IMR-90 (cell line): ENCODE data around the gene MED26. TPM values are rescaled to one million over a fixed set of nuclear protein-coding genes. Genes with fewer than 3 reads are reported as not detected.

Experiments
- ATAC-seq: fragments of 200-7000 bp; cut with Tn5 transposase; 2 replicates; pipeline ENCODE4 v1.9.1; 2020; ENCODE audit warnings: low read depth, mild to moderate bottlenecking, moderate library complexity
- BruUV-seq: library from RNA; stranded (reverse); fragments of 400-500 nt; replicated peaks from 2 replicates; lab custom pipeline; 2021; lab: Mats Ljungman, UMichigan
- CTCF ChIA-PET: fragments of 300-600 bp; formaldehyde crosslinking; extraction: SDS; loops from one replicate; lab custom pipeline; 2021; ENCODE audit warnings: antibody characterized with exemption; lab: Yijun Ruan, JAX
- POLR2A ChIA-PET: fragments of 300-600 bp; sonication (Branson Sonifier 250); formaldehyde crosslinking; loops from one replicate; lab custom pipeline; 2022; ENCODE audit warnings: antibody characterized with exemption; ENCODE audit not compliant: unreplicated experiment; lab: Charles Lee
- DNase-seq: peaks from one replicate; pipeline ENCODE4 v3.0.0; 2013
- H2AFZ ChIP-seq: replicated peaks from 2 replicates; pipeline ENCODE3; 2013; ENCODE audit warnings: low read length, mild to moderate bottlenecking; ENCODE audit not compliant: poor library complexity
- H2AK5ac ChIP-seq: 2 replicates; pipeline ENCODE4 v1.6.1; 2013; ENCODE audit warnings: low read depth, low read length, inconsistent platforms
- H2AK9ac ChIP-seq: replicated peaks from 2 replicates; pipeline ENCODE3; 2013; ENCODE audit warnings: mild to moderate bottlenecking, low read depth, low read length, moderate library complexity; ENCODE audit not compliant: poor library complexity
- H2BK120ac ChIP-seq: 2 replicates; pipeline ENCODE4 v1.6.1; 2013; ENCODE audit warnings: low read depth, low read length, inconsistent platforms
- H2BK15ac ChIP-seq: 3 replicates; pipeline ENCODE4 v1.6.1; 2013; ENCODE audit warnings: low read depth, low read length, inconsistent platforms
- H2BK20ac ChIP-seq: 2 replicates; pipeline ENCODE4 v1.6.1; 2013; ENCODE audit warnings: low read depth, mild to moderate bottlenecking, inconsistent platforms, low read length, moderate library complexity
- H2BK5ac ChIP-seq: 2 replicates; pipeline ENCODE4 v1.6.1; 2013; ENCODE audit warnings: mild to moderate bottlenecking, low read depth, low read length, inconsistent platforms; ENCODE audit not compliant: poor library complexity, severe bottlenecking
- H3K14ac ChIP-seq: replicated peaks from 2 replicates; pipeline ENCODE4 v1.6.1; 2013; ENCODE audit warnings: low read depth, low read length, inconsistent platforms
- H3K18ac ChIP-seq: 2 replicates; pipeline ENCODE4 v1.6.1; 2013; ENCODE audit warnings: low read depth, low read length, control low read depth
- H3K23ac ChIP-seq: 2 replicates; pipeline ENCODE4 v1.6.1; 2013; ENCODE audit warnings: low read depth, low read length, inconsistent platforms
- H3K27ac ChIP-seq: 2 replicates; pipeline ENCODE4 v1.5.1; 2013; ENCODE audit warnings: mild to moderate bottlenecking, control low read depth, low read length; ENCODE audit not compliant: insufficient read depth
- H3K27me3 ChIP-seq: 2 replicates; pipeline ENCODE4 v1.6.1; 2013; ENCODE audit warnings: low read length; ENCODE audit not compliant: control insufficient read depth, insufficient read depth
- H3K36me3 ChIP-seq: 2 replicates; pipeline ENCODE4 v1.6.1; 2013; ENCODE audit warnings: low read length, mixed read lengths; ENCODE audit not compliant: control insufficient read depth, insufficient read depth
- H3K4ac ChIP-seq: 2 replicates; pipeline ENCODE4 v1.6.1; 2013; ENCODE audit warnings: low read depth, low read length, inconsistent platforms
- H3K4me1 ChIP-seq: 2 replicates; pipeline ENCODE4 v1.6.1; 2013; ENCODE audit warnings: low read length, mixed read lengths; ENCODE audit not compliant: control insufficient read depth, insufficient read depth
- H3K4me2 ChIP-seq: 2 replicates; pipeline ENCODE4 v1.6.1; 2013; ENCODE audit warnings: low read depth, mild to moderate bottlenecking, control low read depth, low read length, moderate library complexity
- H3K4me3 ChIP-seq: 2 replicates; pipeline ENCODE4 v1.5.1; 2013; ENCODE audit warnings: low read depth, mild to moderate bottlenecking, control low read depth, low read length, moderate library complexity; ENCODE audit not compliant: insufficient read depth
- H3K56ac ChIP-seq: 2 replicates; pipeline ENCODE4 v1.6.1; 2013; ENCODE audit warnings: low read length, inconsistent platforms; ENCODE audit not compliant: insufficient read depth; ENCODE audit errors: extremely low read depth
- H3K79me1 ChIP-seq, 2 experiments: 2 replicates each; pipeline ENCODE4 v1.6.1; 2013; ENCODE audit warnings: low read length in 2 of 2, inconsistent platforms in 1 of 2, low read depth in 1 of 2
- H3K9ac ChIP-seq: 2 replicates; pipeline ENCODE4 v1.6.1; 2013; ENCODE audit warnings: low read depth, low read length, control low read depth
- H3K9me1 ChIP-seq: 2 replicates; pipeline ENCODE4 v1.6.1; 2013; ENCODE audit warnings: low read length, inconsistent platforms; ENCODE audit not compliant: insufficient read depth
- H3K9me3 ChIP-seq: 2 replicates; pipeline ENCODE4 v1.6.1; 2013; ENCODE audit warnings: low read length; ENCODE audit not compliant: control insufficient read depth, insufficient read depth
- H4K20me1 ChIP-seq: 2 replicates; pipeline ENCODE4 v1.6.1; 2013; ENCODE audit warnings: low read length, inconsistent platforms; ENCODE audit not compliant: insufficient read depth
- H4K5ac ChIP-seq: 2 replicates; pipeline ENCODE4 v1.6.1; 2013; ENCODE audit warnings: mild to moderate bottlenecking, low read depth, low read length, control low read depth
- H4K8ac ChIP-seq, 2 experiments: 2 replicates each; pipeline ENCODE4 v1.6.1; 2013; ENCODE audit warnings: low read depth in 2 of 2, low read length in 2 of 2, control low read depth in 1 of 2, inconsistent platforms in 1 of 2
- H4K91ac ChIP-seq: 2 replicates; pipeline ENCODE4 v1.6.1; 2013; ENCODE audit warnings: low read depth, low read length, inconsistent platforms; ENCODE audit not compliant: insufficient read depth
- BHLHE40 ChIP-seq: fragments of 150-350 bp; IDR thresholded peaks from 2 replicates; pipeline ENCODE4 v1.6.1; 2016; ENCODE audit warnings: mild to moderate bottlenecking, low read depth, low read length
- CEBPB ChIP-seq: IDR thresholded peaks from 2 replicates; pipeline ENCODE4 v1.6.1; 2012; ENCODE audit warnings: low read depth, low read length, improper control_type of control experiment
- CHD1 ChIP-seq: IDR thresholded peaks from 2 replicates; pipeline ENCODE4 v1.6.1; 2012; ENCODE audit warnings: low read depth, low read length, improper control_type of control experiment
- FOS ChIP-seq: fragments of 150-350 bp; IDR thresholded peaks from 2 replicates; pipeline ENCODE4 v1.6.1; 2016; ENCODE audit warnings: low read depth, low read length
- MAFK ChIP-seq: IDR thresholded peaks from 2 replicates; pipeline ENCODE4 v1.6.1; 2012; ENCODE audit warnings: low read depth, low read length, improper control_type of control experiment
- MAZ ChIP-seq: IDR thresholded peaks from 2 replicates; pipeline ENCODE4 v1.6.1; 2012; ENCODE audit warnings: low read depth, mild to moderate bottlenecking, low read length, improper control_type of control experiment, moderate library complexity, borderline replicate concordance
- MXI1 ChIP-seq: IDR thresholded peaks from 2 replicates; pipeline ENCODE4 v1.6.1; 2012; ENCODE audit warnings: low read depth, mild to moderate bottlenecking, low read length, moderate library complexity, borderline replicate concordance
- NFE2L2 ChIP-seq: fragments of 150-350 bp; IDR thresholded peaks from 2 replicates; pipeline ENCODE4 v1.6.1; 2016; ENCODE audit warnings: low read depth, mild to moderate bottlenecking, low read length
- POLR2A ChIP-seq: IDR thresholded peaks from 2 replicates; pipeline ENCODE4 v1.6.1; 2012; ENCODE audit warnings: mild to moderate bottlenecking, low read depth, low read length
- RAD21 ChIP-seq: IDR thresholded peaks from 2 replicates; pipeline ENCODE4 v1.6.1; 2012; ENCODE audit warnings: low read length, improper control_type of control experiment
- RCOR1 ChIP-seq: IDR thresholded peaks from 2 replicates; pipeline ENCODE4 v1.6.1; 2012; ENCODE audit warnings: mild to moderate bottlenecking, low read length, improper control_type of control experiment; ENCODE audit not compliant: insufficient replicate concordance
- RFX5 ChIP-seq: IDR thresholded peaks from 2 replicates; pipeline ENCODE4 v1.8.0; 2012; ENCODE audit warnings: low read depth, mild to moderate bottlenecking, low read length, moderate library complexity
- SMC3 ChIP-seq: fragments of 150-350 bp; IDR thresholded peaks from 2 replicates; pipeline ENCODE4 v1.6.1; 2016; ENCODE audit warnings: low read depth, mild to moderate bottlenecking, antibody characterized with exemption, low read length, moderate library complexity
- WGBS, 2 experiments: methylation state at CpG; one replicate each; pipeline versions ENCODE4 v1.1.5 to v1.1.7; 2013; ENCODE audit warnings: missing lambda C conversion rate in 2 of 2; ENCODE audit not compliant: insufficient read length in 1 of 2; ENCODE audit errors: extremely low coverage in 2 of 2; 5-methylcytosine and 5-hydroxymethylcytosine counted together
- dilution Hi-C: fragments of 300-500 bp; cut with HindIII; formaldehyde crosslinking; loops from one replicate; pipeline ENCODE4 v1.14.3; 2018; ENCODE audit warnings: low sequenced_read_pairs; ENCODE audit not compliant: unreplicated experiment
- in situ Hi-C: fragments of 300-500 bp; cut with MboI; formaldehyde crosslinking; loops from 3 replicates; pipeline ENCODE4 v1.14.3; 2019; ENCODE audit warnings: low sequenced_read_pairs, inconsistent platforms, mixed read lengths
- intact Hi-C: fragments of 100-400 bp; cut with micrococcal nuclease; formaldehyde crosslinking; loops from 2 replicates; pipeline ENCODE4 v1.10.0; 2022
- polyA plus RNA-seq, 3 experiments: library from polyadenylated mRNA; depleted of rRNA; stranded (reverse); fragments of >200 nt; gene quantifications; 2 replicates each; pipeline ENCODE4 v1.2.3, GENCODE V29; 2012; ENCODE audit warnings: low replicate concordance in 1 of 3
- total RNA-seq: library from RNA; depleted of rRNA; stranded (reverse); fragments of >200 nt; gene quantifications from 2 replicates; pipeline ENCODE4 v1.2.3, GENCODE V29; 2012
- TF ChIP-seq, protein P1 (sequence below): conservative IDR thresholded peaks from 2 replicates; pipeline ENCODE4 v1.5.1; 2012; ENCODE audit warnings: mild to moderate bottlenecking, low read depth, low read length, improper control_type of control experiment
- TF ChIP-seq, protein P2 (sequence below): fragments of 150-350 bp; IDR thresholded peaks from 2 replicates; pipeline ENCODE4 v1.6.1; 2017; ENCODE audit warnings: mild to moderate bottlenecking, antibody characterized with exemption, low read length, low read depth
- TF ChIP-seq, protein P3 (sequence below): fragments of 150-350 bp; IDR thresholded peaks from 2 replicates; pipeline ENCODE4 v1.6.1; 2016; ENCODE audit warnings: low read depth, mild to moderate bottlenecking, low read length, moderate library complexity, borderline replicate concordance

The MED26 gene
- total and polyA plus RNA-seq, 2 of the 4 experiments (the other 2 are of a cell fraction): 2.0 to 4.0 TPM

GRCh38 chr19:16524991-16525734 lies 102.8 kb downstream of the MED26 start:
- ATAC-seq (no peak), DNase-seq (no peak)
- no peak overlapping the region for H3K14ac ChIP-seq
- ChIA-PET POLR2A (no interaction called here), CTCF (no interaction called here)
- H2BK20ac ChIP-seq: no peak overlapping the region
- no peak overlapping the region for H4K8ac ChIP-seq
- no peaks in the 10 kb centered on the region for H3K9me1 ChIP-seq
- no peak overlapping the region for H2AFZ ChIP-seq
- intact Hi-C loops (no loop called here), in situ Hi-C loops (no loop called here), dilution Hi-C loops (no loop called here)
- no peak overlapping the region for H3K4ac ChIP-seq
- H3K18ac ChIP-seq: no peak overlapping the region
- H3K4me1 ChIP-seq: no peaks in the 10 kb centered on the region
- H3K27ac ChIP-seq: no peak overlapping the region
- H3K4me3 ChIP-seq: no peak overlapping the region
- H3K9ac ChIP-seq: no peak overlapping the region
- peaks cover 15 to 16% of the 10 kb centered on the region in 2 experiments for H3K79me1 ChIP-seq
- no peak overlapping the region for H4K91ac ChIP-seq
- BruUV-seq: no TSS peak
- H2BK5ac ChIP-seq: no peak overlapping the region
- H4K5ac ChIP-seq: no peak overlapping the region
- H2AK9ac ChIP-seq: no peak overlapping the region
- WGBS, 2 experiments: 97% methylated on average over 31 of the region's 54 CpGs; no CpG with 5 or more reads in 1 of the 2 experiments
- no peak overlapping the region for H3K4me2 ChIP-seq
- no peak overlapping the region for H3K56ac ChIP-seq
- no peak overlapping the region for H3K23ac ChIP-seq
- H3K27me3 ChIP-seq: no peaks in the 10 kb centered on the region
- H3K36me3 ChIP-seq: peaks cover 83% of the 10 kb centered on the region
- TF ChIP-seq RCOR1 (no peak), SMC3 (no peak), POLR2A (no peak), BHLHE40 (no peak), RFX5 (no peak), FOS (no peak), MAFK (no peak), MXI1 (no peak), CEBPB (no peak), MAZ (no peak), CHD1 (no peak), NFE2L2 (no peak), RAD21 (no peak)
- TF ChIP-seq, protein P1, sequence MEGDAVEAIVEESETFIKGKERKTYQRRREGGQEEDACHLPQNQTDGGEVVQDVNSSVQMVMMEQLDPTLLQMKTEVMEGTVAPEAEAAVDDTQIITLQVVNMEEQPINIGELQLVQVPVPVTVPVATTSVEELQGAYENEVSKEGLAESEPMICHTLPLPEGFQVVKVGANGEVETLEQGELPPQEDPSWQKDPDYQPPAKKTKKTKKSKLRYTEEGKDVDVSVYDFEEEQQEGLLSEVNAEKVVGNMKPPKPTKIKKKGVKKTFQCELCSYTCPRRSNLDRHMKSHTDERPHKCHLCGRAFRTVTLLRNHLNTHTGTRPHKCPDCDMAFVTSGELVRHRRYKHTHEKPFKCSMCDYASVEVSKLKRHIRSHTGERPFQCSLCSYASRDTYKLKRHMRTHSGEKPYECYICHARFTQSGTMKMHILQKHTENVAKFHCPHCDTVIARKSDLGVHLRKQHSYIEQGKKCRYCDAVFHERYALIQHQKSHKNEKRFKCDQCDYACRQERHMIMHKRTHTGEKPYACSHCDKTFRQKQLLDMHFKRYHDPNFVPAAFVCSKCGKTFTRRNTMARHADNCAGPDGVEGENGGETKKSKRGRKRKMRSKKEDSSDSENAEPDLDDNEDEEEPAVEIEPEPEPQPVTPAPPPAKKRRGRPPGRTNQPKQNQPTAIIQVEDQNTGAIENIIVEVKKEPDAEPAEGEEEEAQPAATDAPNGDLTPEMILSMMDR: no peak
- TF ChIP-seq, protein P2, sequence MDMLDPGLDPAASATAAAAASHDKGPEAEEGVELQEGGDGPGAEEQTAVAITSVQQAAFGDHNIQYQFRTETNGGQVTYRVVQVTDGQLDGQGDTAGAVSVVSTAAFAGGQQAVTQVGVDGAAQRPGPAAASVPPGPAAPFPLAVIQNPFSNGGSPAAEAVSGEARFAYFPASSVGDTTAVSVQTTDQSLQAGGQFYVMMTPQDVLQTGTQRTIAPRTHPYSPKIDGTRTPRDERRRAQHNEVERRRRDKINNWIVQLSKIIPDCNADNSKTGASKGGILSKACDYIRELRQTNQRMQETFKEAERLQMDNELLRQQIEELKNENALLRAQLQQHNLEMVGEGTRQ: no peak
- TF ChIP-seq, protein P3, sequence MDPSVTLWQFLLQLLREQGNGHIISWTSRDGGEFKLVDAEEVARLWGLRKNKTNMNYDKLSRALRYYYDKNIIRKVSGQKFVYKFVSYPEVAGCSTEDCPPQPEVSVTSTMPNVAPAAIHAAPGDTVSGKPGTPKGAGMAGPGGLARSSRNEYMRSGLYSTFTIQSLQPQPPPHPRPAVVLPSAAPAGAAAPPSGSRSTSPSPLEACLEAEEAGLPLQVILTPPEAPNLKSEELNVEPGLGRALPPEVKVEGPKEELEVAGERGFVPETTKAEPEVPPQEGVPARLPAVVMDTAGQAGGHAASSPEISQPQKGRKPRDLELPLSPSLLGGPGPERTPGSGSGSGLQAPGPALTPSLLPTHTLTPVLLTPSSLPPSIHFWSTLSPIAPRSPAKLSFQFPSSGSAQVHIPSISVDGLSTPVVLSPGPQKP: no peak
- H2AK5ac ChIP-seq: no peak overlapping the region
- no peaks in the 10 kb centered on the region for H3K9me3 ChIP-seq
- no peak overlapping the region for H2BK120ac ChIP-seq
- peaks cover 15% of the 10 kb centered on the region; the same call in 1 of the 2 replicates for H4K20me1 ChIP-seq
- no peak overlapping the region for H2BK15ac ChIP-seq
